ENCODE results near the gene TCP1. TPM values are rescaled to one million over a fixed set of nuclear protein-coding genes. Genes with fewer than 3 reads are reported as not detected.

The TCP1 gene
- total and polyA plus RNA-seq, 2 donors from 2014 or later = 121 to 130 TPM

DNA sequence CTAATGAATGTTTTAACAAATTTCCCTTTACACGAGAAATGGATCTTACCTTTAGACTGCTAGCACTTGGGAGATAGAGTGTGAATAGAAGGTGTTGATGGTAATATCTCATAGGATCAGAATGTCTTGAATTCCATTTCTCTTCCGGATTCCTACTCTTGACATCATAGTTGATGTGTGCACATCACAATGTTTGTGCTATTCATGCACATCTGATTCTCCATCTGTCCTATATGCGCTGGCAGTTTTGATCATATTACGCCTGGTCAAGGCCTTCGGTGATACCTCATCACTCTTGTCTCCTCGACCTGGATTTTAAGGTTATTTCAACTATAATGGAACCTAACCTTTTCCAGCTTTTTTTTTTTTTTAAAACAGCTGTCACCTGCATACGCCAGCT, 44.3 kb downstream of the TCP1 start:
- intact Hi-C loops (cut with DNase I) = no loop called here
- FAIRE-seq (no peak), DNase-seq (no peak)
- no peak overlapping the region for H3K9ac ChIP-seq (ENCODE audit: low read length in 3 of 3)
- no peaks in the 10 kb centered on the region for H3K9me3 ChIP-seq (ENCODE audit: control insufficient read depth in 2 of 3, insufficient read depth in 1 of 3, low read length in 3 of 3)
- H3K4me1 ChIP-seq (ENCODE audit: control insufficient read depth in 2 of 3, insufficient read depth in 2 of 3, low read depth in 1 of 3, low read length in 3 of 3) = no peaks in the 10 kb centered on the region
- no peaks in the 10 kb centered on the region for H3K27me3 ChIP-seq (ENCODE audit: control insufficient read depth, insufficient read depth, low read length)
- H3K27ac ChIP-seq (ENCODE audit: low read depth in 2 of 2, low read length in 2 of 2) = no peak overlapping the region
- TF ChIP-seq, protein P1, sequence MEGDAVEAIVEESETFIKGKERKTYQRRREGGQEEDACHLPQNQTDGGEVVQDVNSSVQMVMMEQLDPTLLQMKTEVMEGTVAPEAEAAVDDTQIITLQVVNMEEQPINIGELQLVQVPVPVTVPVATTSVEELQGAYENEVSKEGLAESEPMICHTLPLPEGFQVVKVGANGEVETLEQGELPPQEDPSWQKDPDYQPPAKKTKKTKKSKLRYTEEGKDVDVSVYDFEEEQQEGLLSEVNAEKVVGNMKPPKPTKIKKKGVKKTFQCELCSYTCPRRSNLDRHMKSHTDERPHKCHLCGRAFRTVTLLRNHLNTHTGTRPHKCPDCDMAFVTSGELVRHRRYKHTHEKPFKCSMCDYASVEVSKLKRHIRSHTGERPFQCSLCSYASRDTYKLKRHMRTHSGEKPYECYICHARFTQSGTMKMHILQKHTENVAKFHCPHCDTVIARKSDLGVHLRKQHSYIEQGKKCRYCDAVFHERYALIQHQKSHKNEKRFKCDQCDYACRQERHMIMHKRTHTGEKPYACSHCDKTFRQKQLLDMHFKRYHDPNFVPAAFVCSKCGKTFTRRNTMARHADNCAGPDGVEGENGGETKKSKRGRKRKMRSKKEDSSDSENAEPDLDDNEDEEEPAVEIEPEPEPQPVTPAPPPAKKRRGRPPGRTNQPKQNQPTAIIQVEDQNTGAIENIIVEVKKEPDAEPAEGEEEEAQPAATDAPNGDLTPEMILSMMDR (IDR thresholded peaks at IDR 0.05; ENCODE audit: borderline replicate concordance, extremely low read depth, insufficient read depth) = no peak
- peaks cover 12 to 58% (median 45%) of the 10 kb centered on the region in 3 donors for H3K36me3 ChIP-seq (ENCODE audit: control insufficient read depth in 2 of 3, insufficient read depth in 3 of 3, low read length in 3 of 3)
- no peak overlapping the region for H3K4me3 ChIP-seq (ENCODE audit: low read length in 3 of 3)

DNA sequence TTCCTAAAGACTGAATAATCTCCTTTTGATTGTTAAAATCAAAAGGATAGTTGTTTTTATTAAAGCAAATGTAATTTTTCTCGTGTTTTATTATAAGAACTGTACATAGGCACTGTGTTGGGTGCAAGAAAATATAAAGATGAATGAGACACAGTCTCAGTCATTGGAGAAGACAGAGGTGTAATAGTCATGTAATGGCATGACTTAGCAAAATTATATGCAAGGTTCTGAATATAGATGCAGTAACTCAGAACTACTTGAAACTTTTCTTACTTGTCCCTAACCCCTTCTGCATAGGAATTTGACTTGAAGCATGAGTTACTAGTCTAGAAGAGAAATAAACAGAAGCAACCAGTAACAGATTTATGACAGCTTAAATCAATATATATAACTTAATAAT, 47.2 kb downstream of the TCP1 start:
- H3K36me3 ChIP-seq (ENCODE audit: control insufficient read depth in 2 of 3, insufficient read depth in 3 of 3, low read length in 3 of 3) = peaks cover 15 to 50% (median 42%) of the 10 kb centered on the region in 3 donors
- FAIRE-seq (no peak), DNase-seq (no peak)
- H3K27me3 ChIP-seq (ENCODE audit: control insufficient read depth, insufficient read depth, low read length) = no peaks in the 10 kb centered on the region
- H3K27ac ChIP-seq (ENCODE audit: low read depth in 2 of 2, low read length in 2 of 2) = no peak overlapping the region
- no peak overlapping the region for H3K9ac ChIP-seq (ENCODE audit: low read length in 3 of 3)
- no peaks in the 10 kb centered on the region for H3K9me3 ChIP-seq (ENCODE audit: control insufficient read depth in 2 of 3, insufficient read depth in 1 of 3, low read length in 3 of 3)
- no peak overlapping the region for H3K4me3 ChIP-seq (ENCODE audit: low read length in 3 of 3)
- H3K4me1 ChIP-seq (ENCODE audit: control insufficient read depth in 2 of 3, insufficient read depth in 2 of 3, low read depth in 1 of 3, low read length in 3 of 3) = peaks cover 0 to 2% (median 0%) of the 10 kb centered on the region in 3 donors
- TF ChIP-seq, protein P1 (IDR thresholded peaks at IDR 0.05; ENCODE audit: borderline replicate concordance, extremely low read depth, insufficient read depth) = no peak
- intact Hi-C loops (cut with DNase I) = no loop called here

DNA sequence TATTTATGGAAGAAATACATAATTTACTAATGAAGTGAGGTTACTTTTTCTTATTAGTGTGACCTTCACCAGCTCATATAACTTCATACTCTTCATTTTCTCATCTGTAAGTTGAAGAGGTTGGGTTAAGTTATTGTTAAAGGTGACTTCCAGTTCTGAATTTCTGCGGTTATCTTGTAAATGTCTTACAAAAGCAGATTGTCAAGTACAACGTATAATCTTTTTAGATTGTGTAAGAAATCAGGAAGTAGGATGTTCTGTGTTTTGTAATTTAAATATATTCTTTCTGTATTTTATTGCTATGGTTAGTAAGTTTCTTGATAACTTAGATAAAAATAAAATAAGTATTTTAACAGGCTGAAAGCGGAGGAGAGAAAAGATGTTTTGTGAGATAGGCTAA, 50.1 kb downstream of the TCP1 start:
- H3K27ac ChIP-seq (ENCODE audit: low read depth in 2 of 2, low read length in 2 of 2) = no peak overlapping the region

More for the DNA sequence above, 50.1 kb downstream of the TCP1 start:
- no peaks in the 10 kb centered on the region for H3K9me3 ChIP-seq (ENCODE audit: control insufficient read depth in 2 of 3, insufficient read depth in 1 of 3, low read length in 3 of 3)
- H3K27me3 ChIP-seq (ENCODE audit: control insufficient read depth, insufficient read depth, low read length) = no peaks in the 10 kb centered on the region
- no peak overlapping the region for H3K4me3 ChIP-seq (ENCODE audit: low read length in 3 of 3)
- DNase-seq (no peak), FAIRE-seq (no peak)
- H3K4me1 ChIP-seq (ENCODE audit: control insufficient read depth in 2 of 3, insufficient read depth in 2 of 3, low read depth in 1 of 3, low read length in 3 of 3) = peaks cover 0 to 2% (median 0%) of the 10 kb centered on the region in 3 donors
- no peak overlapping the region for H3K9ac ChIP-seq (ENCODE audit: low read length in 3 of 3)
- H3K36me3 ChIP-seq (ENCODE audit: control insufficient read depth in 2 of 3, insufficient read depth in 3 of 3, low read length in 3 of 3) = peaks cover 6 to 31% (median 23%) of the 10 kb centered on the region in 3 donors
- intact Hi-C loops (cut with DNase I) = loop anchor here (10.0 kb wide), 1 partner anchor 55 kb away; no protein-coding TSS in a partner anchor
- TF ChIP-seq, protein P1 (IDR thresholded peaks at IDR 0.05; ENCODE audit: borderline replicate concordance, extremely low read depth, insufficient read depth) = no peak
